GM12891 (cell line): ENCODE results near the gene HDAC4.
A peak's percentile ranks its signal among the peaks of the same experiment; 100 is the strongest.

ENCODE experiments used
- DNase-seq: peaks from one replicate; pipeline ENCODE4 v3.0.0; 2011; ENCODE audit warnings: low spot score; ENCODE audit not compliant: insufficient read length
- FAIRE-seq: peaks from 2 replicates; lab custom pipeline; 2011; peaks lifted over from hg19 to GRCh38; lab: Jason Lieb, UNC
- PAX5 ChIP-seq: IDR thresholded peaks from 2 replicates; pipeline ENCODE4 v1.6.1; 2011; ENCODE audit warnings: low read length, moderate library complexity, mild to moderate bottlenecking; ENCODE audit not compliant: insufficient read depth, severe bottlenecking
- POLR2A ChIP-seq: IDR thresholded peaks from 2 replicates; pipeline ENCODE4 v1.6.1; 2011; ENCODE audit warnings: low read depth, low read length, control low read depth
- POLR2AphosphoS5 ChIP-seq: IDR thresholded peaks from 2 replicates; pipeline ENCODE4 v1.6.1; 2011; ENCODE audit warnings: low read depth, low read length, control low read depth
- POU2F2 ChIP-seq: IDR thresholded peaks from 2 replicates; pipeline ENCODE4 v1.6.1; 2011; ENCODE audit warnings: low read depth, mild to moderate bottlenecking, control low read depth, low read length, moderate library complexity
- SPI1 ChIP-seq: IDR thresholded peaks from 2 replicates; pipeline ENCODE4 v1.6.1; 2011; ENCODE audit warnings: low read depth, low read length, control low read depth
- TAF1 ChIP-seq: IDR thresholded peaks from 2 replicates; pipeline ENCODE4 v1.6.1; 2011; ENCODE audit warnings: low read depth, low read length, control low read depth

The HDAC4 gene

GRCh38 chr2:239370876-239371725 lies 29.7 kb downstream of the HDAC4 start:
- peak; percentile 88 for FAIRE-seq
- no peak for DNase-seq
- TF ChIP-seq SPI1 (no peak), POLR2A (no peak), POU2F2 (no peak), TAF1 (no peak), POLR2AphosphoS5 (no peak), PAX5 (no peak)

GRCh38 chr2:239370403-239370802 lies 30.4 kb downstream of the HDAC4 start:
- FAIRE-seq (no peak), DNase-seq (no peak)
- TF ChIP-seq POU2F2 = no peak
- TF ChIP-seq SPI1 = no peak
- TF ChIP-seq POLR2A = no peak
- no peak for TF ChIP-seq POLR2AphosphoS5
- no peak for TF ChIP-seq TAF1
- no peak for TF ChIP-seq PAX5

- TF ChIP-seq SPI1 (peak; percentile 66), POLR2AphosphoS5 (no peak), PAX5 (no peak), TAF1 (peak; percentile 21; the same call in 1 of the 2 replicates), POU2F2 (no peak), POLR2A (peak; percentile 29; the same call in 1 of the 2 replicates)
- peak; percentile 85 for FAIRE-seq
- DNase-seq = peak; percentile 77
Observed at GRCh38 chr2:239369631-239370161, 31.1 kb downstream of the HDAC4 start.

- FAIRE-seq (no peak), DNase-seq (no peak)
Observed at GRCh38 chr2:239368906-239369552, 31.8 kb downstream of the HDAC4 start.

GRCh38 chr2:239368321-239368720 lies 32.5 kb downstream of the HDAC4 start:
- TF ChIP-seq POU2F2 = no peak
- no peak for TF ChIP-seq TAF1
- no peak for TF ChIP-seq PAX5
- TF ChIP-seq SPI1 = no peak
- no peak for TF ChIP-seq POLR2A
- no peak for TF ChIP-seq POLR2AphosphoS5
- DNase-seq = no peak
- FAIRE-seq = no peak

More at GRCh38 chr2:239368906-239369552, 31.8 kb downstream of the HDAC4 start:
- TF ChIP-seq POU2F2 = no peak
- no peak for TF ChIP-seq POLR2AphosphoS5
- TF ChIP-seq PAX5 = no peak
- TF ChIP-seq POLR2A = no peak
- TF ChIP-seq SPI1 = no peak
- no peak for TF ChIP-seq TAF1

GRCh38 chr2:239366740-239367139 lies 34.1 kb downstream of the HDAC4 start:
- TF ChIP-seq POLR2A (no peak), POU2F2 (no peak), SPI1 (no peak)
- DNase-seq = no peak
- FAIRE-seq = no peak

- FAIRE-seq (no peak), DNase-seq (no peak)
- no peak for TF ChIP-seq POLR2AphosphoS5
Observed at GRCh38 chr2:239365782-239366435, 34.9 kb downstream of the HDAC4 start.

- FAIRE-seq (no peak), DNase-seq (no peak)
- TF ChIP-seq PAX5 (no peak), TAF1 (no peak), POU2F2 (no peak), SPI1 (no peak), POLR2AphosphoS5 (no peak), POLR2A (no peak)
Observed at GRCh38 chr2:239365071-239365781, 35.6 kb downstream of the HDAC4 start.
